Adrenal gland (tissue), 5 donors: Measurements from ENCODE around the gene SRSF9.
"Not testable (repeated sequence)": the region's sequence is repeated elsewhere in the genome, so short reads cannot be mapped to it uniquely, and the experiment has no call there.

ENCODE experiments used
- POLR2A ChIP-seq, 2 donors: fragments of 450-650 bp; IDR thresholded peaks; one replicate each; pipeline ENCODE4 v1.6.1; 2017; ENCODE audit warnings: antibody characterized with exemption in 2 of 2, mild to moderate bottlenecking in 2 of 2, moderate library complexity in 1 of 2
- TF ChIP-seq, protein P1 (sequence below), 6 experiments: fragments of 450-650 bp in 4 of 6; fragments of 200-600 bp in 2 of 6; sonication (generic) in 1 of 6; IDR thresholded peaks; 1 replicate in 5 of 6; 2 replicates in 1 of 6; pipeline versions ENCODE4 v1.5.1 to v1.8.0; 2016 to 2021; ENCODE audit warnings: antibody characterized with exemption in 6 of 6, mild to moderate bottlenecking in 2 of 6, moderate library complexity in 1 of 6
- donor health status: DM: no; HTN: no; CAD: no.

DNA sequence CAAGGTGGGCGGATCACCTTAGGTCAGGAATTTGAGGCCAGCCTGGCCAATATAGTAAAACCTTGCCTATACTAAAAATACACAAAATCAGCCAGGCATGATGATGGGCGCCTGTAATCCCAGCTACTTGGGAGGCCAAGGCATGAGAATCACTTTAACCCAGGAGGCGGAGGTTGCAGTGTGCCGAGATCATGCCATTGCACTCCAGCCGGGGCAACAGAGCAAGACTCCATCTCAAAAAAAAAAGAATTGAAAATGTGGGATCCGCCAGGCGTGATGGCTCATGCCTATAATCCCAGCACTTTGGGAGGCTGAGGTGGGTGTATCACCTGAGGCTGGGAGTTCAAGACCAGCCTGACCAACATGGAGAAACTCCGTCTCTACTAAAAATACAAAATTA lies 49.8 kb upstream of the SRSF9 start:
- TF ChIP-seq, protein P1, sequence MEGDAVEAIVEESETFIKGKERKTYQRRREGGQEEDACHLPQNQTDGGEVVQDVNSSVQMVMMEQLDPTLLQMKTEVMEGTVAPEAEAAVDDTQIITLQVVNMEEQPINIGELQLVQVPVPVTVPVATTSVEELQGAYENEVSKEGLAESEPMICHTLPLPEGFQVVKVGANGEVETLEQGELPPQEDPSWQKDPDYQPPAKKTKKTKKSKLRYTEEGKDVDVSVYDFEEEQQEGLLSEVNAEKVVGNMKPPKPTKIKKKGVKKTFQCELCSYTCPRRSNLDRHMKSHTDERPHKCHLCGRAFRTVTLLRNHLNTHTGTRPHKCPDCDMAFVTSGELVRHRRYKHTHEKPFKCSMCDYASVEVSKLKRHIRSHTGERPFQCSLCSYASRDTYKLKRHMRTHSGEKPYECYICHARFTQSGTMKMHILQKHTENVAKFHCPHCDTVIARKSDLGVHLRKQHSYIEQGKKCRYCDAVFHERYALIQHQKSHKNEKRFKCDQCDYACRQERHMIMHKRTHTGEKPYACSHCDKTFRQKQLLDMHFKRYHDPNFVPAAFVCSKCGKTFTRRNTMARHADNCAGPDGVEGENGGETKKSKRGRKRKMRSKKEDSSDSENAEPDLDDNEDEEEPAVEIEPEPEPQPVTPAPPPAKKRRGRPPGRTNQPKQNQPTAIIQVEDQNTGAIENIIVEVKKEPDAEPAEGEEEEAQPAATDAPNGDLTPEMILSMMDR (IDR thresholded peaks at IDR 0.05), result not testable (repeated sequence)
- TF ChIP-seq POLR2A (IDR thresholded peaks at IDR 0.05), result not testable (repeated sequence)
